ENCODE data around the gene CYP4A11. TPM values are rescaled to one million over a fixed set of nuclear protein-coding genes. Genes with fewer than 3 reads are reported as not detected.
"Not testable (repeated sequence)": the region's sequence is repeated elsewhere in the genome, so short reads cannot be mapped to it uniquely, and the experiment has no call there.

CYP4A11 gene
- total RNA-seq, result not detected in 2 replicates

GRCh38 chr1:46941135-46941694 is at the start of gene CYP4A11:
Gene CYP4A11 (minus strand): TSS chr1:46941476. CDS start chr1:46941433, 43 bp downstream.
- no peak for DNase-seq (ENCODE audit: extremely low read depth, low read depth, low spot score)

- not testable (repeated sequence) for DNase-seq (ENCODE audit: extremely low read depth, low read depth, low spot score)
Measured at GRCh38 chr1:46990541-46990940, 49.3 kb upstream of the CYP4A11 start.

- DNase-seq (ENCODE audit: extremely low read depth, low read depth, low spot score), result no peak
Measured at GRCh38 chr1:46983830-46984586, 42.7 kb upstream of the CYP4A11 start.

GRCh38 chr1:46983166-46983829 is 42.0 kb upstream of the CYP4A11 start:
- DNase-seq (ENCODE audit: extremely low read depth, low read depth, low spot score), result no peak

GRCh38 chr1:46969014-46969619 is 27.8 kb upstream of the CYP4A11 start:
- no peak for DNase-seq (ENCODE audit: extremely low read depth, low read depth, low spot score)

- not testable (repeated sequence) for DNase-seq (ENCODE audit: extremely low read depth, low read depth, low spot score)
Measured at GRCh38 chr1:46962272-46962671, 21.0 kb upstream of the CYP4A11 start.

- DNase-seq (ENCODE audit: extremely low read depth, low read depth, low spot score), result no peak
Measured at GRCh38 chr1:46961066-46961758, 19.9 kb upstream of the CYP4A11 start.

GRCh38 chr1:46960250-46960649 is 19.0 kb upstream of the CYP4A11 start:
- no peak for DNase-seq (ENCODE audit: extremely low read depth, low read depth, low spot score)

- DNase-seq (ENCODE audit: extremely low read depth, low read depth, low spot score), result not testable (repeated sequence)
Measured at GRCh38 chr1:46955116-46955515, 13.8 kb upstream of the CYP4A11 start.

- DNase-seq (ENCODE audit: extremely low read depth, low read depth, low spot score), result not testable (repeated sequence)
Measured at GRCh38 chr1:46953847-46954246, 12.6 kb upstream of the CYP4A11 start.

GRCh38 chr1:46949417-46949666 is 8.1 kb upstream of the CYP4A11 start:
- not testable (repeated sequence) for DNase-seq (ENCODE audit: extremely low read depth, low read depth, low spot score)

GRCh38 chr1:46948629-46949416 is 7.5 kb upstream of the CYP4A11 start:
- no peak for DNase-seq (ENCODE audit: extremely low read depth, low read depth, low spot score)

- not testable (repeated sequence) for DNase-seq (ENCODE audit: extremely low read depth, low read depth, low spot score)
Measured at GRCh38 chr1:46947706-46948105, 6.4 kb upstream of the CYP4A11 start.

- no peak for DNase-seq (ENCODE audit: extremely low read depth, low read depth, low spot score)
Measured at GRCh38 chr1:46942086-46942485, 810 bp upstream of the CYP4A11 start.

- no peak for DNase-seq (ENCODE audit: extremely low read depth, low read depth, low spot score)
Measured at GRCh38 chr1:46940307-46940706, 969 bp downstream of the CYP4A11 start.

- DNase-seq (ENCODE audit: extremely low read depth, low read depth, low spot score), result no peak
Measured at GRCh38 chr1:46937270-46937669, 4.0 kb downstream of the CYP4A11 start.

GRCh38 chr1:46936788-46937187 is 4.5 kb downstream of the CYP4A11 start:
- DNase-seq (ENCODE audit: extremely low read depth, low read depth, low spot score), result no peak

GRCh38 chr1:46934852-46935251 is 6.4 kb downstream of the CYP4A11 start:
- DNase-seq (ENCODE audit: extremely low read depth, low read depth, low spot score), result not testable (repeated sequence)

GRCh38 chr1:46932020-46932419 is 9.3 kb downstream of the CYP4A11 start:
- DNase-seq (ENCODE audit: extremely low read depth, low read depth, low spot score), result not testable (repeated sequence)

GRCh38 chr1:46931151-46931550 is 10.1 kb downstream of the CYP4A11 start:
- no peak for DNase-seq (ENCODE audit: extremely low read depth, low read depth, low spot score)

Data from glomerular endothelial cell (primary cell).